GM12891 (cell line): Measurements from ENCODE around the gene MMRN2. TPM values are rescaled to one million over a fixed set of nuclear protein-coding genes. Genes with fewer than 3 reads are reported as not detected.
"Not testable (repeated sequence)": the region's sequence is repeated elsewhere in the genome, so short reads cannot be mapped to it uniquely, and the experiment has no call there.

Experiments used
- DNase-seq: peaks from one replicate; pipeline ENCODE4 v3.0.0; 2011; ENCODE audit warnings: low spot score; ENCODE audit not compliant: insufficient read length
- FAIRE-seq: peaks from 2 replicates; lab custom pipeline; 2011; peaks lifted over from hg19 to GRCh38; lab: Jason Lieb, UNC
- PAX5 ChIP-seq: IDR thresholded peaks from 2 replicates; pipeline ENCODE4 v1.6.1; 2011; ENCODE audit warnings: low read length, moderate library complexity, mild to moderate bottlenecking; ENCODE audit not compliant: insufficient read depth, severe bottlenecking
- POLR2A ChIP-seq: IDR thresholded peaks from 2 replicates; pipeline ENCODE4 v1.6.1; 2011; ENCODE audit warnings: low read depth, low read length, control low read depth
- POLR2AphosphoS5 ChIP-seq: IDR thresholded peaks from 2 replicates; pipeline ENCODE4 v1.6.1; 2011; ENCODE audit warnings: low read depth, low read length, control low read depth
- POU2F2 ChIP-seq: IDR thresholded peaks from 2 replicates; pipeline ENCODE4 v1.6.1; 2011; ENCODE audit warnings: low read depth, mild to moderate bottlenecking, control low read depth, low read length, moderate library complexity
- SPI1 ChIP-seq: IDR thresholded peaks from 2 replicates; pipeline ENCODE4 v1.6.1; 2011; ENCODE audit warnings: low read depth, low read length, control low read depth
- TAF1 ChIP-seq: IDR thresholded peaks from 2 replicates; pipeline ENCODE4 v1.6.1; 2011; ENCODE audit warnings: low read depth, low read length, control low read depth
- polyA plus RNA-seq: library from polyadenylated mRNA; unstranded; fragments of >200 nt; gene quantifications from one replicate; pipeline ENCODE4 v1.2.1, GENCODE V29; 2012; ENCODE audit warnings: low read depth, missing spikeins, inconsistent platforms; ENCODE audit not compliant: missing spikeins

Gene MMRN2
- polyA plus RNA-seq = 0.50 TPM

GRCh38 chr10:86957471-86958115 is at the start of gene MMRN2:
MMRN2 (minus strand) TSS chr10:86957615; CDS start chr10:86957541, 74 bp downstream.
- FAIRE-seq (no peak), DNase-seq (no peak)
- TF ChIP-seq POLR2AphosphoS5 = no peak
- peak; percentile 54 for TF ChIP-seq SPI1

- not testable (repeated sequence) for FAIRE-seq, DNase-seq
These were observed 49.7 kb upstream of the MMRN2 start for GRCh38 chr10:87007124-87007523.

- TF ChIP-seq POLR2A = no peak
- TF ChIP-seq PAX5 = no peak
- no peak for TF ChIP-seq POU2F2
- no peak for TF ChIP-seq POLR2AphosphoS5
- TF ChIP-seq SPI1 = no peak
- no peak for TF ChIP-seq TAF1
- FAIRE-seq (no peak), DNase-seq (no peak)
These were observed 43.1 kb upstream of the MMRN2 start for GRCh38 chr10:87000491-87000890.

- peak; percentile 38 for FAIRE-seq
- not testable (repeated sequence) for DNase-seq
These were observed 42.5 kb upstream of the MMRN2 start for GRCh38 chr10:86999802-87000403.

- DNase-seq (no peak), FAIRE-seq (no peak)
- TF ChIP-seq POLR2AphosphoS5 (no peak), TAF1 (no peak), SPI1 (no peak), POLR2A (no peak), PAX5 (no peak), POU2F2 (no peak)
These were observed 35.5 kb upstream of the MMRN2 start for GRCh38 chr10:86992929-86993328.

GRCh38 chr10:86992456-86992855 is 35.0 kb upstream of the MMRN2 start:
- TF ChIP-seq POLR2AphosphoS5 (no peak), POU2F2 (no peak), TAF1 (no peak), SPI1 (no peak), POLR2A (no peak), PAX5 (no peak)
- no peak for FAIRE-seq
- no peak for DNase-seq

- not testable (repeated sequence) for FAIRE-seq, DNase-seq
These were observed 33.9 kb upstream of the MMRN2 start for GRCh38 chr10:86991362-86991761.

- DNase-seq = no peak
- no peak for FAIRE-seq
- TF ChIP-seq POLR2A (no peak), POU2F2 (no peak), TAF1 (no peak), SPI1 (no peak), POLR2AphosphoS5 (no peak), PAX5 (no peak)
These were observed 31.1 kb upstream of the MMRN2 start for GRCh38 chr10:86988520-86988919.

GRCh38 chr10:86984498-86984897 is 27.1 kb upstream of the MMRN2 start:
- FAIRE-seq, DNase-seq: not testable (repeated sequence)

- TF ChIP-seq SPI1 (no peak), PAX5 (no peak), POU2F2 (no peak)
- DNase-seq (no peak), FAIRE-seq (no peak)
These were observed 24.3 kb upstream of the MMRN2 start for GRCh38 chr10:86981716-86982115.

- FAIRE-seq, DNase-seq: not testable (repeated sequence)
These were observed 23.6 kb upstream of the MMRN2 start for GRCh38 chr10:86981020-86981419.

- TF ChIP-seq PAX5 = no peak
- TF ChIP-seq POLR2AphosphoS5 = no peak
- no peak for TF ChIP-seq SPI1
- TF ChIP-seq POU2F2 = no peak
- no peak for TF ChIP-seq TAF1
- no peak for TF ChIP-seq POLR2A
- FAIRE-seq (no peak), DNase-seq (no peak)
These were observed 22.6 kb upstream of the MMRN2 start for GRCh38 chr10:86979977-86980448.
